SU-DHL-6 (cell line): ENCODE results near the gene EXOC4.

Experiments
- H2AFZ ChIP-seq: fragments of 200-600 bp; sonication (generic); 2 replicates; pipeline ENCODE4 v1.6.1; 2014; ENCODE audit warnings: low read depth, mild to moderate bottlenecking, moderate library complexity, mixed read lengths, antibody characterized with exemption, low read length; ENCODE audit not compliant: severe bottlenecking
- H3F3A ChIP-seq: fragments of 200-600 bp; shearing (Covaris generic); 2 replicates; pipeline ENCODE4 v1.6.0; 2016; ENCODE audit warnings: antibody characterized with exemption, mild to moderate bottlenecking; ENCODE audit not compliant: insufficient read depth
- H3K27ac ChIP-seq: fragments of 200-600 bp; sonication (generic); 2 replicates; pipeline ENCODE4 v1.5.1; 2016; ENCODE audit warnings: low read depth, mild to moderate bottlenecking, low read length, moderate library complexity, mixed read lengths
- H3K27me3 ChIP-seq: fragments of 200-600 bp; sonication (generic), shearing (Covaris generic); 2 replicates; pipeline ENCODE4 v1.6.0; 2014; ENCODE audit warnings: mild to moderate bottlenecking, low read length
- H3K36me3 ChIP-seq: fragments of 200-600 bp; sonication (generic); 2 replicates; pipeline ENCODE4 v1.6.1; 2014; ENCODE audit warnings: mild to moderate bottlenecking, low read length, mixed read lengths
- H3K4me2 ChIP-seq: fragments of 300-600, 200-600 bp; shearing (Covaris generic), sonication (generic); 2 replicates; pipeline ENCODE4 v1.6.0; 2014; ENCODE audit warnings: low read length, low read depth, mild to moderate bottlenecking; ENCODE audit not compliant: poor library complexity, severe bottlenecking
- H3K4me3 ChIP-seq: fragments of 200-600 bp; sonication (generic); 2 replicates; pipeline ENCODE4 v1.5.1; 2014; ENCODE audit warnings: antibody characterized with exemption, low read length, mild to moderate bottlenecking, mixed read lengths; ENCODE audit not compliant: insufficient read depth, poor library complexity, severe bottlenecking
- H3K79me2 ChIP-seq: fragments of 200-600 bp; sonication (generic); 2 replicates; pipeline ENCODE4 v1.6.1; 2014; ENCODE audit warnings: mild to moderate bottlenecking, low read length, moderate library complexity; ENCODE audit not compliant: insufficient read depth
- H3K9ac ChIP-seq: fragments of 200-600 bp; sonication (generic); 2 replicates; pipeline ENCODE4 v1.7.0; 2014; ENCODE audit warnings: mild to moderate bottlenecking, low read length
- H3K9me2 ChIP-seq: fragments of 200-600 bp; sonication (generic); replicated peaks from 2 replicates; pipeline ENCODE4 v1.6.1; 2014; ENCODE audit warnings: low read length; ENCODE audit not compliant: insufficient read depth
- H3K9me3 ChIP-seq: fragments of 200-600 bp; sonication (generic); 2 replicates; pipeline ENCODE4 v1.6.1; 2014; ENCODE audit warnings: low read length, mixed read lengths; ENCODE audit not compliant: insufficient read depth
- H4K20me1 ChIP-seq: fragments of 200-600 bp; sonication (generic); 2 replicates; pipeline ENCODE4 v1.6.1; 2014; ENCODE audit warnings: low read depth, mild to moderate bottlenecking, antibody characterized with exemption, low read length, moderate library complexity, mixed read lengths
- EZH2phosphoT487 ChIP-seq: fragments of 200-600 bp; sonication (generic), shearing (Covaris generic); conservative IDR thresholded peaks from 2 replicates; pipeline ENCODE4 v1.6.1; 2018; ENCODE audit warnings: mild to moderate bottlenecking, antibody characterized with exemption, low read length, moderate library complexity, mixed read lengths
- TF ChIP-seq, protein P1 (sequence below): fragments of 200-600 bp; sonication (generic); IDR thresholded peaks from one replicate; pipeline ENCODE4 v1.5.1; 2017; ENCODE audit warnings: antibody characterized with exemption, mild to moderate bottlenecking, low read length, moderate library complexity; ENCODE audit not compliant: insufficient read depth, poor library complexity, severe bottlenecking

Gene EXOC4

DNA sequence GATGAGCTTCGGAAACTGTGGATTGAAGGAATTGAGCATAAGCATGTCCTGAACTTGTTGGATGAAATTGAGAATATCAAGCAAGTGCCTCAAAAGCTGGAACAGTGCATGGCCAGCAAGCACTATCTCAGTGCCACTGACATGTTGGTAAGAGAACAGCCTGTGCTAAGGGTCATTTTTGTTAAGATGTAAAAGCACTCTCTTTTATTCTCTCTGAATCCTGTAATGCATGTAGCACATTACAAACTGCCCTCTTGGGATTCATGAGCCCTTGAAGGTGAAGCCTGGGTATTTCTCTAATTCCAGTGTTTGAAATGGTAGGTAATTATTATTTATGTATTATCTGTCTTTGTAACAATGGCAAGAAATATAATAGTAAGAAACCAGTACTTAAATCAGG is 36.1 kb downstream of the EXOC4 start:
- TF ChIP-seq, protein P1, sequence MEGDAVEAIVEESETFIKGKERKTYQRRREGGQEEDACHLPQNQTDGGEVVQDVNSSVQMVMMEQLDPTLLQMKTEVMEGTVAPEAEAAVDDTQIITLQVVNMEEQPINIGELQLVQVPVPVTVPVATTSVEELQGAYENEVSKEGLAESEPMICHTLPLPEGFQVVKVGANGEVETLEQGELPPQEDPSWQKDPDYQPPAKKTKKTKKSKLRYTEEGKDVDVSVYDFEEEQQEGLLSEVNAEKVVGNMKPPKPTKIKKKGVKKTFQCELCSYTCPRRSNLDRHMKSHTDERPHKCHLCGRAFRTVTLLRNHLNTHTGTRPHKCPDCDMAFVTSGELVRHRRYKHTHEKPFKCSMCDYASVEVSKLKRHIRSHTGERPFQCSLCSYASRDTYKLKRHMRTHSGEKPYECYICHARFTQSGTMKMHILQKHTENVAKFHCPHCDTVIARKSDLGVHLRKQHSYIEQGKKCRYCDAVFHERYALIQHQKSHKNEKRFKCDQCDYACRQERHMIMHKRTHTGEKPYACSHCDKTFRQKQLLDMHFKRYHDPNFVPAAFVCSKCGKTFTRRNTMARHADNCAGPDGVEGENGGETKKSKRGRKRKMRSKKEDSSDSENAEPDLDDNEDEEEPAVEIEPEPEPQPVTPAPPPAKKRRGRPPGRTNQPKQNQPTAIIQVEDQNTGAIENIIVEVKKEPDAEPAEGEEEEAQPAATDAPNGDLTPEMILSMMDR: no peak
- no peak for TF ChIP-seq EZH2phosphoT487
- Histone ChIP-seq H3K4me2 (no peak overlapping the region), H3K4me3 (no peak overlapping the region), H3K27ac (no peak overlapping the region), H4K20me1 (no peaks in the 10 kb centered on the region), H3K9me2 (no peaks in the 10 kb centered on the region), H3K36me3 (no peaks in the 10 kb centered on the region), H3K79me2 (peaks cover 5% of the 10 kb centered on the region), H3K9ac (no peak overlapping the region), H2AFZ (no peak overlapping the region), H3K27me3 (no peaks in the 10 kb centered on the region), H3F3A (no peaks in the 10 kb centered on the region), H3K9me3 (no peaks in the 10 kb centered on the region)

DNA sequence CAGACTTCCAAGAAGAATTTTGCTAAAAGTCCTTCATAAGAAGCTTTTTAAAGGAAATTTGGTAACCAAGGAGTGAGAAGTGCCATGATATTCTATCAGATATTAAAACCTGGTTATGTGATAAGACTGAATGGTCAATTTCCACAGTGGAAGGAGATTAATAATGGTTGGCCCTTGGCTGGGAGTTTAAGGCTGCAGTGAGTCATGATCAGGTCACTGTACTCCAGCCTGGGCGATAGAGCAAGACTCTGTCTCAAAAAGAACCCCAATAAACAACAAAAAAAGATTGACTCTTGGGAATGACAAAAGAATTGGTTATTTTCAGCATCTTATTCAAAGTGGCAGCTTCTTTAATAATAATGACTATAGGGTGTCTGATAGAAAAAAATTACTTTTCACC is 37.2 kb downstream of the EXOC4 start:
- Histone ChIP-seq H3K36me3 (no peaks in the 10 kb centered on the region), H3K27me3 (no peaks in the 10 kb centered on the region), H2AFZ (no peak overlapping the region), H3K27ac (no peak overlapping the region), H3K9ac (no peak overlapping the region), H3K79me2 (peaks cover 5% of the 10 kb centered on the region), H3K9me3 (no peaks in the 10 kb centered on the region), H4K20me1 (no peaks in the 10 kb centered on the region), H3K9me2 (no peaks in the 10 kb centered on the region), H3F3A (no peaks in the 10 kb centered on the region), H3K4me2 (no peak overlapping the region), H3K4me3 (no peak overlapping the region)
- TF ChIP-seq, protein P1: no peak
- TF ChIP-seq EZH2phosphoT487: no peak

DNA sequence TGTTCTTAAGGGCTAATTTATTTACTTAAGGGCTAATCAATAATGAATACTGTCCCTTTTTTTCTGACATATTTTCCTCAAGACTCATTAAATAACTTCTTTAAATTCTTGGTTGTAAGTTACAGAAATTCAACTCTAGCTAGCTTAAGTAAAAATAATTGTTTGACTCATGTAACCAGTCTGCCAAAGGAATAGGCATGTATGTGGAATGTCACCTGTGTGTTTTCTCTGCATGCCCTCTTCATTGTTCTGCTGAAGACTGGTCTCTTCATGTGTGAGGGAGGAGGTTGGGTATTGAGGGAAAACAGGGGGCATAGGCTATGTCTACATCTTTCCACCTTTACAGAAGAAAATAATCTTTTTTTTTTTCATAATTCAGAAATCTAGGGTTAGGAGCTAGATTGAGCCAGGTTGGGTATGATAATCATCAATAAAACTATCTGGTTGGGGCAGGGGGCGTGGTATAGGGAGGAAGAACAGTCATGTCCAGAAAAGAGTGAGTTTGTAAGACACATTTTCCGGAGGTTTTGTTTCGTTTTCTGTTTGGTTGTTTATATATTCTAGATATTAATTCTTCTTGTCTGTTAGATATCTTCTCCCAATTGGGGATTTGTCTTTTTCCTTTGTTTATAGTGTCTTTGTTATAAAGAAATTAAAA is 37.9 kb downstream of the EXOC4 start:
- Histone ChIP-seq H3K9me3 (no peaks in the 10 kb centered on the region), H3K36me3 (no peaks in the 10 kb centered on the region; the same call in 1 of the 2 replicates), H3K4me2 (no peak overlapping the region), H4K20me1 (no peaks in the 10 kb centered on the region), H3K9me2 (no peaks in the 10 kb centered on the region), H3K79me2 (no peaks in the 10 kb centered on the region; the same call in 1 of the 2 replicates), H3K27me3 (no peaks in the 10 kb centered on the region), H3K4me3 (no peak overlapping the region), H3F3A (no peaks in the 10 kb centered on the region), H2AFZ (no peak overlapping the region), H3K27ac (no peak overlapping the region), H3K9ac (no peak overlapping the region)
- no peak for TF ChIP-seq EZH2phosphoT487
- TF ChIP-seq, protein P1: no peak
